Epithelial cell of esophagus (primary cell): Measurements from ENCODE around the gene SLC6A8.
"Not testable (repeated sequence)": the region's sequence is repeated elsewhere in the genome, so short reads cannot be mapped to it uniquely, and the experiment has no call there.

Experiments used
- DNase-seq: peaks from one replicate; pipeline ENCODE4 v3.0.0; 2010; ENCODE audit warnings: low read depth
- H3K4me3 ChIP-seq: 2 replicates; pipeline ENCODE4 v1.5.1; 2011; ENCODE audit warnings: mild to moderate bottlenecking, low read length, control low read depth
- CTCF ChIP-seq: IDR thresholded peaks from 2 replicates; pipeline ENCODE4 v1.5.1; 2011; ENCODE audit warnings: low read depth, mild to moderate bottlenecking, low read length, control low read depth, inconsistent platforms; ENCODE audit not compliant: insufficient read depth; ENCODE audit errors: missing control alignments

The SLC6A8 gene

GRCh38 chrX:153726286-153727122 lies 38.8 kb downstream of the SLC6A8 start:
- TF ChIP-seq CTCF = no peak
- H3K4me3 ChIP-seq = no peak overlapping the region
- DNase-seq = no peak

- no peak overlapping the region for H3K4me3 ChIP-seq
- no peak for DNase-seq
- no peak for TF ChIP-seq CTCF
Observed at GRCh38 chrX:153727123-153727931, 39.6 kb downstream of the SLC6A8 start.

GRCh38 chrX:153728095-153728494 lies 40.4 kb downstream of the SLC6A8 start:
- no peak for DNase-seq
- H3K4me3 ChIP-seq = no peak overlapping the region
- TF ChIP-seq CTCF = no peak

- H3K4me3 ChIP-seq = no peak overlapping the region
- no peak for DNase-seq
- TF ChIP-seq CTCF = no peak
Observed at GRCh38 chrX:153728951-153729631, 41.4 kb downstream of the SLC6A8 start.

- H3K4me3 ChIP-seq, DNase-seq: not testable (repeated sequence)
Observed at GRCh38 chrX:153730115-153730514, 42.4 kb downstream of the SLC6A8 start.

- no peak overlapping the region for H3K4me3 ChIP-seq
- TF ChIP-seq CTCF = no peak
- no peak for DNase-seq
Observed at GRCh38 chrX:153731117-153731844, 43.6 kb downstream of the SLC6A8 start.
